K562 (cell line): ENCODE measurements around the gene MYMK. TPM values are rescaled to one million over a fixed set of nuclear protein-coding genes. Genes with fewer than 3 reads are reported as not detected.

Source experiments
- CREB1 ChIP-seq, 2 experiments: sonication (generic) in 1 of 2; formaldehyde crosslinking in 1 of 2; IDR thresholded peaks; 2 replicates each; pipeline versions ENCODE4 v1.6.1 to v1.8.0; 2012 to 2022; ENCODE audit warnings: inconsistent platforms in 1 of 2, mild to moderate bottlenecking in 1 of 2, missing genetic modification reagents in 1 of 2, moderate library complexity in 1 of 2
- DMBX1 ChIP-seq: fragments of 250-450 bp; sonication (Bioruptor Pico); IDR thresholded peaks from 2 replicates; pipeline ENCODE4 v1.8.0; 2022; ENCODE audit warnings: inconsistent platforms, mild to moderate bottlenecking, moderate library complexity, borderline replicate concordance
- POLR2B ChIP-seq: fragments of 450-650 bp; IDR thresholded peaks from 2 replicates; pipeline ENCODE4 v1.6.1; 2018; ENCODE audit warnings: low read depth; ENCODE audit not compliant: partially characterized antibody
- THRAP3 ChIP-seq: fragments of 450-650 bp; IDR thresholded peaks from 2 replicates; pipeline ENCODE4 v1.6.1; 2016; ENCODE audit warnings: mild to moderate bottlenecking, inconsistent platforms, borderline replicate concordance
- USF1 ChIP-seq: sonication (generic); formaldehyde crosslinking; IDR thresholded peaks from 2 replicates; pipeline ENCODE4 v1.9.0; 2022; ENCODE audit warnings: mild to moderate bottlenecking, missing genetic modification reagents
- ZEB2 ChIP-seq: fragments of 450-650 bp; IDR thresholded peaks from 2 replicates; pipeline ENCODE4 v1.6.1; 2016
- ZNF384 ChIP-seq: IDR thresholded peaks from 2 replicates; pipeline ENCODE4 v1.6.1; 2012; ENCODE audit warnings: low read depth, low read length, improper control_type of control experiment
- polyA plus RNA-seq, 8 experiments: library from polyadenylated mRNA; depleted of rRNA in 4 of 8; stranded (reverse) in 5 of 8; unstranded in 3 of 8; fragments of >200 nt; fragmentation: Nextera tagmentation in 2 of 8; fragmentation: Illumina TruSeq in 1 of 8; extraction: Ambion mirVana in 2 of 8; extraction: Trizol in 1 of 8; gene quantifications; 2 replicates each; pipeline versions ENCODE4 v1.2.1 to v1.2.3, GENCODE V29; 2011 to 2014; ENCODE audit warnings: inconsistent platforms in 1 of 8, missing spikeins in 1 of 8
- total RNA-seq, 7 experiments: library from RNA; depleted of rRNA in 6 of 7; stranded (reverse); fragments of >200 nt in 6 of 7; fragmentation: Illumina TruSeq in 2 of 7; extraction: Trizol in 2 of 7; gene quantifications; 2 replicates each; pipeline versions ENCODE4 v1.2.1 to v1.2.3, GENCODE V29; 2011 to 2021; ENCODE audit warnings: low replicate concordance in 1 of 7
- TF ChIP-seq, protein P1 (sequence below), 2 experiments: IDR thresholded peaks; 2 replicates each; pipeline ENCODE4 v1.6.1; 2011; ENCODE audit warnings: borderline replicate concordance in 1 of 2, control low read depth in 1 of 2, low read depth in 1 of 2, low read length in 1 of 2, mild to moderate bottlenecking in 1 of 2, mixed read lengths in 1 of 2, moderate library complexity in 1 of 2; ENCODE audit not compliant: insufficient read depth in 1 of 2, insufficient read length in 1 of 2, poor library complexity in 1 of 2, severe bottlenecking in 1 of 2; ENCODE audit errors: extremely low read depth in 1 of 2

The MYMK gene
- total and polyA plus RNA-seq, 9 of the 15 experiments (the other 6 are each of a cell fraction or from before 2014, with no cell fraction given) = not detected

- TF ChIP-seq ZNF384 (no peak), CREB1 (IDR thresholded peaks at IDR 0.05) (no peak), CREB1 (CRISPR knock-in tag; IDR thresholded peaks at IDR 0.05) (no peak), DMBX1 (CRISPR knock-in tag) (no peak), USF1 (CRISPR knock-in tag) (no peak), THRAP3 (no peak), ZEB2 (no peak), POLR2B (no peak)
- TF ChIP-seq, protein P1, sequence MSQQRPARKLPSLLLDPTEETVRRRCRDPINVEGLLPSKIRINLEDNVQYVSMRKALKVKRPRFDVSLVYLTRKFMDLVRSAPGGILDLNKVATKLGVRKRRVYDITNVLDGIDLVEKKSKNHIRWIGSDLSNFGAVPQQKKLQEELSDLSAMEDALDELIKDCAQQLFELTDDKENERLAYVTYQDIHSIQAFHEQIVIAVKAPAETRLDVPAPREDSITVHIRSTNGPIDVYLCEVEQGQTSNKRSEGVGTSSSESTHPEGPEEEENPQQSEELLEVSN (IDR thresholded peaks at IDR 0.05; ENCODE audit: borderline replicate concordance in 1 of 2, extremely low read depth in 1 of 2, insufficient read depth in 1 of 2, insufficient read length in 1 of 2, low read depth in 1 of 2, low read length in 1 of 2, poor library complexity in 1 of 2, severe bottlenecking in 1 of 2) = peak in 1 of 2 experiments; percentile 32
These were observed 45.7 kb downstream of the MYMK start, which contains the start of gene SLC2A6 (continued) for GRCh38 chr9:133478851-133479711.
